VCaP (cell line): Measurements from ENCODE around the gene ME2.
"Not testable (repeated sequence)": the region's sequence is repeated elsewhere in the genome, so short reads cannot be mapped to it uniquely, and the experiment has no call there.

ENCODE experiments used
- H3K27ac ChIP-seq: fragments of 450-650 bp; 2 replicates; pipeline ENCODE4 v1.5.1; 2017
- CTCF ChIP-seq: fragments of 450-650 bp; conservative IDR thresholded peaks from 2 replicates; pipeline ENCODE4 v1.5.1; 2017; ENCODE audit warnings: mild to moderate bottlenecking, moderate library complexity

ME2 gene

GRCh38 chr18:50992351-50992762, 113.4 kb downstream of the ME2 start:
- TF ChIP-seq CTCF, result no peak
- no peak overlapping the region for H3K27ac ChIP-seq

- H3K27ac ChIP-seq, result no peak overlapping the region
- TF ChIP-seq CTCF, result no peak
Observed at GRCh38 chr18:50994031-50994430, 115.1 kb downstream of the ME2 start.

GRCh38 chr18:51003174-51003573, 124.3 kb downstream of the ME2 start:
- H3K27ac ChIP-seq, result not testable (repeated sequence)
